Mucosa of gallbladder (tissue), 1 donor: ENCODE results near the gene ADGRG1. TPM values are rescaled to one million over a fixed set of nuclear protein-coding genes. Genes with fewer than 3 reads are reported as not detected.
"Not testable (repeated sequence)": the region's sequence is repeated elsewhere in the genome, so short reads cannot be mapped to it uniquely, and the experiment has no call there.

ENCODE experiments used
- DNase-seq: peaks from one replicate; pipeline ENCODE4 v3.0.0-alpha.2; 2020; ENCODE audit warnings: low spot score
- total RNA-seq: library from RNA; stranded (reverse); gene quantifications from one replicate; pipeline ENCODE4 v1.2.1, GENCODE V29; 2021
- donor health status: DM: no; HTN: no; CAD: no.

Gene ADGRG1
- total RNA-seq, 1 donor from 2014 or later: 312 TPM

DNA sequence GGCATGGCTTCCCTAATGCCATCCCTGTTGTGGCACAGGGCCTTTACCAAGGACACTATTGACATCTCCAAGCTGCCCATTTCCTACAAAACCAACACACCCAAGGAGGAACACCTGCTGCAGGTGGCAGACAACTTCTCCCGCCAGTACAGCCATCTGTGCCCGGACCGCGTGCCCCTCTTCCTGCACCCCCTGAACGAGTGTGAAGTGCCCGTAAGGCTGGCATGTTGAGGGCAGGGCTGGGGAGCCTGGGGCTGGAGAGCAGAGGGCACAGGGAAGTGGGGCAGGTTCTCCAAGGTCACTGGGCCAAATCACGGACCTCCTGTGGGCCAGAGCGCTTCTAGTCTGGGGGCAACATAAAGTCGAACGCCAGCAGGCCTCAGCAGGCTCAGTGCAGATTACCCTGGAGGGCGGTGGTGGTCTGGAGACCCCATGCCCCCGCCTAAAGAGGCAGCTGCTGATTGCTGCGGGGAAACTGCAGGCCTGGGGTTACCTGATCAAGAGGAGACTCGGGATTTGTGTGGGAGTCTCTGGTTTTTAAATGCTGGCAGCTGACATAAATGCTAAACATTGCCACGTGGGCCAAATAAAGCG, 70.5 kb downstream of the ADGRG1 start:
- no peak for DNase-seq

DNA sequence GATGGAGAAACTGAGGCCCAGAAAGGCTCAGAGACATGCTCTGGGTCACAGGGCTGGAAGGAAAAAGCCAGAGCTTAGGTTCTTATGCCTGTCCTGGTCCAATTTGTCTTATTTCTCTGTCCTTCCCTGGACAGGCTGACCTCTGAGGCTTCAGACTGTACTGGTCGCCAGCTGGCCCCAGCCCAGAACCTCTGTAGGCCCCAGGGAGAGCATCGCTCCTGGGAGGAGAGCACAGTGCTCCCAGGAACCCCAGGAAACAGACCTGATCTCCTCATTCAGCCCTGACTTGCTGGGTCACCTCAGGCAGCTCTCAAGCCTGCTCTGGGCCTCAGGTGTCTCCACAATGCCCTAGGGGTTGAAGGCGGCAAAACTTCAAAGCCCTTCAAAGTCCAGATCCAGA, 71.1 kb downstream of the ADGRG1 start:
- DNase-seq: no peak

- no peak for DNase-seq
Observed at GRCh38 chr16:57699899-57700298, 71.5 kb downstream of the ADGRG1 start.

- no peak for DNase-seq
Observed at GRCh38 chr16:57700781-57701551, 72.5 kb downstream of the ADGRG1 start.

GRCh38 chr16:57701759-57702371, 73.4 kb downstream of the ADGRG1 start:
- no peak for DNase-seq

- DNase-seq: no peak
Observed at GRCh38 chr16:57703416-57704010, 75.1 kb downstream of the ADGRG1 start.

- peak; percentile 19 for DNase-seq
Observed at GRCh38 chr16:57704011-57704904, 75.8 kb downstream of the ADGRG1 start.

DNA sequence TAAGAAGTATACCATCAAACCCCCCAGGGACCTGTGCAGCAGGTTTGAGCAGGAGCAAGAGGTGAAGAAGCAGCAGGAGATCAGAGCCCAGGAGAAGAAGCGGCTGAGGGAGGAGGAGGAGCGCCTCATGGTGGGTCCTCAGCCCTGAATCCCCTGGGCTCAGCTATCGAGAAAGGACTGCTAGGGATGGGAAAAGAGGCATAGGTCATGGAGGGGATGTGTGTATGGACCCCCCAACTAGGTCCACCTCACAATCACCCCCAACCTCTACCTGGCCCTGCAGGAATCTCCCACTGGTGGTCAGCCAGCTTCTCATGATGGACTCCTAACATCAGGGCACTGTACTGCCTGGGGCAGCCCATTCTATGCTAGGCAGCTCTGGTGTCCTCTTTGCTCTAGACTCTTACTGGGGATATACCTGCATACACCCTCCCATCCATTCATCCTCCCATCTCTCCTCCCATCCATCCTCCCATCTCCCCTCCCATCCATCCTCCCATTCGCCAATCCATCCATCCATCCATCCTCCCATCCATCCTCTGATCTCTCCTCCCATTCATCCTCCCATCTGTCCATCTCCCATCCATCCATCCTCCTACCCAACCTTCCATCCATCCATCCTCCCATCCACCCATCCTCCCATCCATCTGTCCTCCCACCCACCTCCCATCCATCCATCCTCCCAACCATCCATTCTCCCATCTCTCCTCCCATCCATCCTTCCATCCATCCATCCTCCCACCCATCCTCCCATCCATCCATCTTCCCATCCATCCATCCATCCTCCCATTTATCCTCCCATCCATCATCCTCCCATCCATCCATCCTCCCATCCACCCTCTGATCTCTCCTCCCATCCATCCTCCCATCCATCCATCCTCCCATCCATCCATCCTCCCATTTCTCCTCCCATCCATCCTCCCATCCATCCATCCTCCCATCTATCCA, 76.7 kb downstream of the ADGRG1 start:
- DNase-seq: no peak

GRCh38 chr16:57706717-57707116, 78.3 kb downstream of the ADGRG1 start:
- DNase-seq: no peak

GRCh38 chr16:57707331-57707730, 78.9 kb downstream of the ADGRG1 start:
- no peak for DNase-seq

GRCh38 chr16:57708168-57708567, 79.7 kb downstream of the ADGRG1 start:
- DNase-seq: no peak

GRCh38 chr16:57709663-57710062, 81.2 kb downstream of the ADGRG1 start:
- no peak for DNase-seq

DNA sequence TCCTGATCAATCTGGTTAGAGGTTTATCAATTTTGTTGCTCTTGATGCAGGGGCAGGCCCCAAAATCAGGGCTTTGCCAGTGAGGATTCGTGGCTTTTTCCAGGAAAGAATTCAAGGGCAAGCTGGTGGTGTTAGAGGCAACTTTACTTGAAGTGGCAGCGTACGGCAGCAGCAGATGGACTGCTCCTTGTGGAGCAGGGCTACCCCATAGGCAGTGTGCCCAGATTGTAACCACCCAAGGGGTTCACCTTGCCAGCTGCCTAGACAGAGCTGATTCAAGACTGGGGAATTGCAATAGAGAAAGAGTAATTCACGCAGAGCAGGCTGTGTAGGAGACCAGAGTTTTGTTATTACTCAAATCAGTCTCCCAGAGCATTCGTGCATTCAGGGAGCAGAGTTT, 82.9 kb downstream of the ADGRG1 start:
- no peak for DNase-seq

DNA sequence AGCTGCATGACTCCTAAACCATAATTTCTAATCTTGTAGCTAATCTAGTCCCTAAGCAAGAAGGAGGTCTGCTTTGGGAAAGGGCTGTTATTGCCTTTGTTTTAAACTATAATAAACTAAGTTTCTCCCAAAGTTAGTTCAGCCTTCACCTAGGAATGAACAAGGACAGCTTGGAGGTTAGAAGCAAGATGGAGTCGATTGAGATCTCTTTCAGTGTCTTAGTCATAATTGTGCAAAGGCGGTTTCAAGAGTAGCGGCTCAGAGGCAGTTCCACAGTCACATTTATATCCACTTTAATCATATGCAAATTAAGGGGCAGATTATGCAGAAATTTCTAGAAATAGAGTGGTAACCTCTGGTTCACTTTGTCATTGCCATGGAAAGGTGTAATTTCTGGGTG, 83.6 kb downstream of the ADGRG1 start:
- DNase-seq: no peak

DNA sequence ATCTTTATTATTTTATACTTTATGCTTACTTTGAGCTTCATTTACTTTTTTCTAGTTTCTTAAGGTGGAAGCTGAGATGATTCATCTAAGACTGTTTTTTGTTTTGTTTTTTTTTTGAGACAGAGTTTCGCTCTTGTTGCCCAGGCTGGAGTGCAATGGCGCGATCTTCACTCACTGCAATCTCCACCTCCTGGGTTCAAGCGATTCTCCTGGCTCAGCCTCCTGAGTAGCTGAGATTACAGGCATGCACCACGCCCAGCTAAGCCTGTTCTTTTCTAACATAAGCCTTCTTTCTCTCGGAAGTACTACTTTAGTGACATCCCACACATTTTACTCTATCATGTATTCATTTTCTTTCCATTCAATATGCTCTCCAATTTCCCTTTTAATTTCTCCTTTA, 84.1 kb downstream of the ADGRG1 start:
- DNase-seq: not testable (repeated sequence)

DNA sequence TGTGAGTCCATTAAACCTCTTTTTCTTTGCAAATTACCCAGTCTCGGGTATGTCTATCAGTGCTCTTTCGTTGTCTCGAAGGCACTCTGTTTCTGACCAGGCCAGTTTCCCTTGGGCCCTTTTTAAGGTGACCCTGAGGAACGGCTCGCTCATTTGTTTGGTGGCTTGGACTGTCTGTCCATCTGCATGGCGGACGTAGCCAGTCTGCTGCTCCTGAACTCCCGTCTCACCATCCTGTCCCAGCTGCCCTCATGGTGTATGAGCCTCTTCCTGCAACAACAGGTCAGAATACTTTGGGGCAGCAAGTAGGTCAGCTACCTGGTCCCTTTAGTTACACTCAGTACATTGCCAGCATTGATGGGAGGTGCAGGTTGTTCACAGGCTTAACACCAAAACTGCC, 85.2 kb downstream of the ADGRG1 start:
- no peak for DNase-seq

GRCh38 chr16:57714047-57714446, 85.6 kb downstream of the ADGRG1 start:
- no peak for DNase-seq
